SHP77 treated with DMSO at 0.1 percent for 48 hours (cell line): Measurements from ENCODE around the gene ZNF678.
"Not testable (repeated sequence)": the region's sequence is repeated elsewhere in the genome, so short reads cannot be mapped to it uniquely, and the experiment has no call there.

Experiments
- DNase-seq: peaks from one replicate; lab custom pipeline; 2025; lab: John Stamatoyannopoulos, UW

ZNF678 gene

GRCh38 chr1:227604446-227604845 is 41.1 kb downstream of the ZNF678 start:
- no peak for DNase-seq

GRCh38 chr1:227606271-227606670 is 42.9 kb downstream of the ZNF678 start:
- DNase-seq = not testable (repeated sequence)

- DNase-seq = no peak
Observed at GRCh38 chr1:227607336-227607898, 44.1 kb downstream of the ZNF678 start.

GRCh38 chr1:227612658-227613057 is 49.3 kb downstream of the ZNF678 start:
- DNase-seq = no peak

- DNase-seq = no peak
Observed at GRCh38 chr1:227613526-227613925, 50.2 kb downstream of the ZNF678 start.

- no peak for DNase-seq
Observed at GRCh38 chr1:227621211-227621610, 57.9 kb downstream of the ZNF678 start.

- DNase-seq = no peak
Observed at GRCh38 chr1:227622739-227623475, 59.6 kb downstream of the ZNF678 start.

- DNase-seq = no peak
Observed at GRCh38 chr1:227632325-227632724, 69.0 kb downstream of the ZNF678 start.

- DNase-seq = no peak
Observed at GRCh38 chr1:227635596-227635995, 72.2 kb downstream of the ZNF678 start.

- no peak for DNase-seq
Observed at GRCh38 chr1:227654431-227654830, 91.1 kb downstream of the ZNF678 start.

GRCh38 chr1:227654858-227655752 is 91.7 kb downstream of the ZNF678 start:
- DNase-seq = no peak

GRCh38 chr1:227661495-227661894 is 98.1 kb downstream of the ZNF678 start:
- no peak for DNase-seq

- no peak for DNase-seq
Observed at GRCh38 chr1:227662933-227663332, 99.6 kb downstream of the ZNF678 start.

- DNase-seq = no peak
Observed at GRCh38 chr1:227666286-227666685, 102.9 kb downstream of the ZNF678 start.

GRCh38 chr1:227673441-227673840 is 110.1 kb downstream of the ZNF678 start:
- no peak for DNase-seq

- no peak for DNase-seq
Observed at GRCh38 chr1:227685807-227686206, 122.5 kb downstream of the ZNF678 start.

GRCh38 chr1:227697321-227697864 is 134.0 kb downstream of the ZNF678 start:
- DNase-seq = no peak

GRCh38 chr1:227701631-227702030 is 138.3 kb downstream of the ZNF678 start:
- not testable (repeated sequence) for DNase-seq

- no peak for DNase-seq
Observed at GRCh38 chr1:227707846-227708245, 144.5 kb downstream of the ZNF678 start.

- DNase-seq = no peak
Observed at GRCh38 chr1:227709451-227709850, 146.1 kb downstream of the ZNF678 start.

- not testable (repeated sequence) for DNase-seq
Observed at GRCh38 chr1:227710474-227710873, 147.1 kb downstream of the ZNF678 start.

- DNase-seq = no peak
Observed at GRCh38 chr1:227712648-227713047, 149.3 kb downstream of the ZNF678 start.
